ENCODE data around the gene NASP. TPM values are rescaled to one million over a fixed set of nuclear protein-coding genes. Genes with fewer than 3 reads are reported as not detected.
"Not testable (repeated sequence)": the region's sequence is repeated elsewhere in the genome, so short reads cannot be mapped to it uniquely, and the experiment has no call there.

Gene NASP
- total RNA-seq, 1 donor from 2014 or later = 185 TPM

GRCh38 chr1:45585496-45586075, 1.7 kb downstream of the NASP start:
- no peak for DNase-seq (ENCODE audit: low spot score in 2 of 2, unreplicated experiment in 2 of 2)
- Mint-ChIP-seq H3K36me3 (no peaks in the 10 kb centered on the region), H3K9me3 (no peaks in the 10 kb centered on the region), H3K4me1 (peaks cover 18% of the 10 kb centered on the region), H3K4me3 (peak overlapping the region; percentile 93), H3K27me3 (ENCODE audit: low read depth) (no peaks in the 10 kb centered on the region), H3K27ac (peak overlapping the region; percentile 98)
- TF ChIP-seq, protein P1, sequence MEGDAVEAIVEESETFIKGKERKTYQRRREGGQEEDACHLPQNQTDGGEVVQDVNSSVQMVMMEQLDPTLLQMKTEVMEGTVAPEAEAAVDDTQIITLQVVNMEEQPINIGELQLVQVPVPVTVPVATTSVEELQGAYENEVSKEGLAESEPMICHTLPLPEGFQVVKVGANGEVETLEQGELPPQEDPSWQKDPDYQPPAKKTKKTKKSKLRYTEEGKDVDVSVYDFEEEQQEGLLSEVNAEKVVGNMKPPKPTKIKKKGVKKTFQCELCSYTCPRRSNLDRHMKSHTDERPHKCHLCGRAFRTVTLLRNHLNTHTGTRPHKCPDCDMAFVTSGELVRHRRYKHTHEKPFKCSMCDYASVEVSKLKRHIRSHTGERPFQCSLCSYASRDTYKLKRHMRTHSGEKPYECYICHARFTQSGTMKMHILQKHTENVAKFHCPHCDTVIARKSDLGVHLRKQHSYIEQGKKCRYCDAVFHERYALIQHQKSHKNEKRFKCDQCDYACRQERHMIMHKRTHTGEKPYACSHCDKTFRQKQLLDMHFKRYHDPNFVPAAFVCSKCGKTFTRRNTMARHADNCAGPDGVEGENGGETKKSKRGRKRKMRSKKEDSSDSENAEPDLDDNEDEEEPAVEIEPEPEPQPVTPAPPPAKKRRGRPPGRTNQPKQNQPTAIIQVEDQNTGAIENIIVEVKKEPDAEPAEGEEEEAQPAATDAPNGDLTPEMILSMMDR (IDR thresholded peaks at IDR 0.05; ENCODE audit: unreplicated experiment) = no peak

DNA sequence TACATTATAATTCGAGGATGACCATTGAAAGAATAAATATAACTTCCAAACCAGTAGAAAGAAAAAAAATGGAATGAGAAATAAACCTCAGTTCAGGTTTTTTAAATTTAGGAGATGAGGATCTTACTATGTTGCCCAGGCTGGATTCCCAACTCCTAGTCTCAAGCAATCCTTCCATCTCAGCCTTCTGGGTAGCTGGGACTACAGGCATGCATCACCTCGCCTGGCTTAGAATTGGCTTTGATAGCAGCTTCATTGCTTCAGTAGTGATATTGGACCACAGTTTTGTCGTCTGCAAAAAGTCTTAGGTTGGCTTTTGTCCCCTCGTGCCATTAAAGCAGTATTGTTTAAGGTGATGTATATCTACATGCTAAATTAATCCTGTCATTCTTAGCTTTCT, 2.9 kb downstream of the NASP start:
- no peaks in the 10 kb centered on the region for H3K9me3 Mint-ChIP-seq
- H3K36me3 Mint-ChIP-seq = peaks cover 4% of the 10 kb centered on the region
- TF ChIP-seq, protein P1 (IDR thresholded peaks at IDR 0.05; ENCODE audit: unreplicated experiment) = no peak
- peak overlapping the region; percentile 93 for H3K4me3 Mint-ChIP-seq
- no peak overlapping the region for H3K27ac Mint-ChIP-seq
- no peaks in the 10 kb centered on the region for H3K27me3 Mint-ChIP-seq (ENCODE audit: low read depth)
- H3K4me1 Mint-ChIP-seq = peaks cover 18% of the 10 kb centered on the region
- DNase-seq (ENCODE audit: low spot score in 2 of 2, unreplicated experiment in 2 of 2) = no peak

GRCh38 chr1:45589861-45590260, 6.0 kb downstream of the NASP start:
- Mint-ChIP-seq H3K27ac (no peak overlapping the region), H3K4me3 (no peak overlapping the region), H3K4me1 (peaks cover 16% of the 10 kb centered on the region), H3K27me3 (ENCODE audit: low read depth) (no peaks in the 10 kb centered on the region), H3K36me3 (peaks cover 13% of the 10 kb centered on the region), H3K9me3 (no peaks in the 10 kb centered on the region)
- DNase-seq (ENCODE audit: low spot score in 2 of 2, unreplicated experiment in 2 of 2) = no peak
- TF ChIP-seq, protein P1 (IDR thresholded peaks at IDR 0.05; ENCODE audit: unreplicated experiment) = no peak

- TF ChIP-seq, protein P1 (IDR thresholded peaks at IDR 0.05; ENCODE audit: unreplicated experiment) = no peak
- no peaks in the 10 kb centered on the region for H3K9me3 Mint-ChIP-seq
- H3K27me3 Mint-ChIP-seq (ENCODE audit: low read depth) = no peaks in the 10 kb centered on the region
- peak overlapping the region; percentile 30 for H3K27ac Mint-ChIP-seq
- no peaks in the 10 kb centered on the region for H3K4me1 Mint-ChIP-seq
- H3K36me3 Mint-ChIP-seq = peaks cover 22% of the 10 kb centered on the region
- no peak overlapping the region for H3K4me3 Mint-ChIP-seq
- no peak for DNase-seq (ENCODE audit: low spot score in 2 of 2, unreplicated experiment in 2 of 2)
These were observed 10.6 kb downstream of the NASP start for GRCh38 chr1:45594412-45594811.

DNA sequence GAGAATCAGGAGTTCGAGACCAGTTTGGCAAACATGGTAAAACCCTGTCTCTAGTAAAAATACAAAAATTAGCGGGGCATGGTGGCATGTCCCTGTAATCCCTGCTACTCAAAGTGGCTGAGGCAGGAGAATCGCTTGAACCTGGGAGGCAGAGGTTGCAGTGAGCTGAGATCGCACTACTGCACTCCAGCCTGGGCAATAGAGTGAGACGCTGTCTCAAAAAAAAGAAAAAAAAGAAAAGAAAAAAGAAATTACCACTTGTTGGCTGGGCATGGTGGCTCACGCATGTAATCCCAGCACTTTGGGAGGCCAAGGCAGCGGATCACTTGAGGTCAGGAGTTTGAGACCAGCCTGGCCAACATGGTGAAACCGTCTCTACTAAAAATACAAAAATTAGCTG, 12.9 kb downstream of the NASP start:
- H3K36me3 Mint-ChIP-seq = peaks cover 18% of the 10 kb centered on the region
- not testable (repeated sequence) for H3K27ac Mint-ChIP-seq; DNase-seq (ENCODE audit: low spot score in 2 of 2, unreplicated experiment in 2 of 2); H3K4me1 Mint-ChIP-seq; H3K9me3 Mint-ChIP-seq; H3K27me3 Mint-ChIP-seq (ENCODE audit: low read depth); H3K4me3 Mint-ChIP-seq

DNA sequence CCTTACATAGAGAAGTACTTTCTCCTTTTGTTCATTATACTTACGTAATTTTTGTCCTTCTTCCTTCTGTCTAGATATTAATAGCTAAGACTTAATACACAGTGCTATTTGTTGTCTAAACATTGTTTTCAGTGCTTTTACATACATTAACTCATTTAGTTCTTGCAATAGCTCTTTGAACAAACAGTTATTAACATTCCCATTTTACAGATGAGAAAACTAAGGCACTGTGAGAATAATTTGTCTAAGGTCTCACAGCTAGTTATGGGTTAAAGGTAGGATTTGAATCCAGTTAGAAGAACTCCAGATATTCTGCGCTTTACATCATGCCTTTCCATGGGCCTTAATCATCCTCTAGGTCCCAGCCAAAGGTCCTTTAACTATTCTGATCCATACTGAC, 20.4 kb downstream of the NASP start:
- DNase-seq (ENCODE audit: low spot score in 2 of 2, unreplicated experiment in 2 of 2) = no peak
- Mint-ChIP-seq H3K9me3 (no peaks in the 10 kb centered on the region), H3K27ac (no peak overlapping the region), H3K27me3 (ENCODE audit: low read depth) (no peaks in the 10 kb centered on the region), H3K4me3 (no peak overlapping the region), H3K4me1 (peaks cover 3% of the 10 kb centered on the region), H3K36me3 (peaks cover 30% of the 10 kb centered on the region)
- TF ChIP-seq, protein P1 (IDR thresholded peaks at IDR 0.05; ENCODE audit: unreplicated experiment) = no peak
